Neuronal stem cell (in vitro differentiated cells): ENCODE results near the gene FGFR4.

Source experiments
- DNase-seq: peaks from one replicate; pipeline ENCODE4 v3.0.0-alpha.2; 2013; ENCODE audit warnings: low spot score
- H2AFZ ChIP-seq: one replicate; pipeline ENCODE4 v1.6.1; 2013; ENCODE audit warnings: mild to moderate bottlenecking, low read length, inconsistent platforms
- H2AK5ac ChIP-seq: 2 replicates; pipeline ENCODE4 v1.6.1; 2013; ENCODE audit warnings: low read depth, mild to moderate bottlenecking, inconsistent platforms, low read length, moderate library complexity, mixed read lengths
- H2BK120ac ChIP-seq: 2 replicates; pipeline ENCODE4 v1.6.1; 2013; ENCODE audit warnings: low read depth, mild to moderate bottlenecking, inconsistent platforms, low read length, moderate library complexity, mixed read lengths
- H2BK12ac ChIP-seq: one replicate; pipeline ENCODE4 v1.6.1; 2013; ENCODE audit warnings: low read length, inconsistent platforms
- H2BK15ac ChIP-seq: 2 replicates; pipeline ENCODE4 v1.6.1; 2013; ENCODE audit warnings: mild to moderate bottlenecking, low read length, inconsistent platforms, mixed read lengths
- H2BK5ac ChIP-seq: one replicate; pipeline ENCODE4 v1.6.1; 2013; ENCODE audit warnings: inconsistent platforms, mild to moderate bottlenecking, low read length, moderate library complexity
- H3K14ac ChIP-seq: one replicate; pipeline ENCODE4 v1.6.1; 2013; ENCODE audit warnings: low read length, inconsistent platforms
- H3K18ac ChIP-seq: 2 replicates; pipeline ENCODE4 v1.6.1; 2013; ENCODE audit warnings: low read length, inconsistent platforms
- H3K23ac ChIP-seq: 2 replicates; pipeline ENCODE4 v1.6.1; 2013; ENCODE audit warnings: low read depth, mild to moderate bottlenecking, mixed read lengths, low read length, inconsistent platforms; ENCODE audit not compliant: poor library complexity
- H3K27ac ChIP-seq: replicated peaks from 3 replicates; pipeline ENCODE4 v1.5.1; 2013; ENCODE audit warnings: low read length, inconsistent platforms
- H3K27me3 ChIP-seq, 3 experiments: 2 replicates each; pipeline ENCODE4 v1.6.1; 2013; ENCODE audit warnings: low read length in 3 of 3, mild to moderate bottlenecking in 2 of 3, inconsistent platforms in 1 of 3, low read depth in 1 of 3, mixed read lengths in 1 of 3, moderate library complexity in 1 of 3; ENCODE audit not compliant: control insufficient read depth in 3 of 3, insufficient read depth in 3 of 3
- H3K36me3 ChIP-seq, 2 donors: replicated peaks in 1 of 2; 2 replicates each; pipeline ENCODE4 v1.6.1; 2013; ENCODE audit warnings: low read length in 2 of 2; ENCODE audit not compliant: control insufficient read depth in 2 of 2, insufficient read depth in 2 of 2
- H3K4ac ChIP-seq: 2 replicates; pipeline ENCODE4 v1.6.1; 2013; ENCODE audit warnings: inconsistent platforms, mild to moderate bottlenecking, low read length, moderate library complexity
- H3K4me1 ChIP-seq, 2 donors: 1 replicate in 1 of 2; 2 replicates in 1 of 2; pipeline ENCODE4 v1.6.1; 2013; ENCODE audit warnings: low read length in 2 of 2, low read depth in 1 of 2; ENCODE audit not compliant: control insufficient read depth in 2 of 2, insufficient read depth in 1 of 2
- H3K4me2 ChIP-seq: one replicate; pipeline ENCODE4 v1.6.1; 2013; ENCODE audit warnings: mild to moderate bottlenecking, low read length, inconsistent platforms; ENCODE audit not compliant: insufficient read depth, poor library complexity, severe bottlenecking
- H3K4me3 ChIP-seq, 2 donors: 2 replicates each; pipeline ENCODE4 v1.5.1; 2013; ENCODE audit warnings: low read length in 2 of 2, mild to moderate bottlenecking in 2 of 2, inconsistent platforms in 1 of 2, moderate library complexity in 1 of 2
- H3K79me1 ChIP-seq: one replicate; pipeline ENCODE4 v1.6.1; 2013; ENCODE audit warnings: low read depth, mild to moderate bottlenecking, inconsistent platforms, low read length, moderate library complexity
- H3K9ac ChIP-seq: one replicate; pipeline ENCODE4 v1.6.1; 2013; ENCODE audit warnings: mild to moderate bottlenecking, low read depth, low read length, inconsistent platforms; ENCODE audit not compliant: poor library complexity
- H3K9me3 ChIP-seq, 2 donors: replicated peaks in 1 of 2; 2 replicates each; pipeline versions ENCODE3 to v1.6.1; 2013; ENCODE audit warnings: low read length in 2 of 2, mild to moderate bottlenecking in 2 of 2, inconsistent platforms in 1 of 2, low read depth in 1 of 2, mixed read lengths in 1 of 2, moderate library complexity in 1 of 2; ENCODE audit not compliant: control insufficient read depth in 2 of 2, insufficient read depth in 1 of 2
- H4K8ac ChIP-seq: one replicate; pipeline ENCODE4 v1.6.1; 2013; ENCODE audit warnings: low read depth, mild to moderate bottlenecking, inconsistent platforms, low read length, moderate library complexity
- H4K91ac ChIP-seq: one replicate; pipeline ENCODE4 v1.6.1; 2013; ENCODE audit warnings: low read length, low read depth, mild to moderate bottlenecking, inconsistent platforms; ENCODE audit not compliant: poor library complexity
- WGBS, 2 donors: extraction: QIAGEN DNeasy Blood & Tissue Kit; methylation state at CpG; one replicate each; pipeline ENCODE4 v1.1.7; 2013; ENCODE audit warnings: missing lambda C conversion rate in 2 of 2, mixed read lengths in 1 of 2; ENCODE audit not compliant: insufficient read length in 2 of 2, insufficient replicate concordance in 1 of 2; ENCODE audit errors: extremely low coverage in 2 of 2; 5-methylcytosine and 5-hydroxymethylcytosine counted together

Gene FGFR4

DNA sequence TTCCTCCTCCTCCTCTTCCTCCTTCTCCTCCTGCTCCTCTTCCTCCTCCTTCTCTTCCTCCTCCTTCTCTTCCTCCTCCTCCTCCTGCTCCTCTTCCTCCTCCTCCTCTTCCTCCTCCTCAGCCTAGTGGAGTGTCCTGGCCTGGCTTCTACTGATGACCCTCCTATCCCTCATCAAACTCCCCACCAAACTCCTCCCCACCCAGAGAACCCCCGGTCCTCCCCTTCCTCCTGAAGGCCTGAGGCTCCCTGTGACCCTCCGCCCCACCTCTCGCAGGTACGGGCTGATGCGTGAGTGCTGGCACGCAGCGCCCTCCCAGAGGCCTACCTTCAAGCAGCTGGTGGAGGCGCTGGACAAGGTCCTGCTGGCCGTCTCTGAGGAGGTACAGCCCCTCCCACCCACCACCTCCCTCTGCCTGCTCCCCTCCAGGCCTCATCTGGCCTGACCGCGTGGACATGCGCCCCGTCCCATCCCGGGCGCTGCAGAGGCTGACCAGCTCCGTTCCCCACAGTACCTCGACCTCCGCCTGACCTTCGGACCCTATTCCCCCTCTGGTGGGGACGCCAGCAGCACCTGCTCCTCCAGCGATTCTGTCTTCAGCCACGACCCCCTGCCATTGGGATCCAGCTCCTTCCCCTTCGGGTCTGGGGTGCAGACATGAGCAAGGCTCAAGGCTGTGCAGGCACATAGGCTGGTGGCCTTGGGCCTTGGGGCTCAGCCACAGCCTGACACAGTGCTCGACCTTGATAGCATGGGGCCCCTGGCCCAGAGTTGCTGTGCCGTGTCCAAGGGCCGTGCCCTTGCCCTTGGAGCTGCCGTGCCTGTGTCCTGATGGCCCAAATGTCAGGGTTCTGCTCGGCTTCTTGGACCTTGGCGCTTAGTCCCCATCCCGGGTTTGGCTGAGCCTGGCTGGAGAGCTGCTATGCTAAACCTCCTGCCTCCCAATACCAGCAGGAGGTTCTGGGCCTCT lies 10.6 kb downstream of the FGFR4 start:
- no peak overlapping the region for H4K91ac ChIP-seq
- DNase-seq, result no peak
- H3K18ac ChIP-seq, result no peak overlapping the region
- peak overlapping the region; percentile 67 for H2BK15ac ChIP-seq
- no peak overlapping the region for H4K8ac ChIP-seq
- no CpG with 5 or more reads among the region's 30 CpGs for WGBS, 2 donors
- no peak overlapping the region for H2AFZ ChIP-seq
- H3K4ac ChIP-seq, result no peak overlapping the region
- peak overlapping the region in 1 of 2 donors; percentile 40 for H3K4me3 ChIP-seq
- H3K9me3 ChIP-seq, result no peaks in the 10 kb centered on the region
- H2AK5ac ChIP-seq, result peak overlapping the region; percentile 15
- H3K36me3 ChIP-seq, result peaks cover 0 to 9% of the 10 kb centered on the region in 2 donors
- H3K27me3 ChIP-seq, result peaks cover 0 to 33% (median 0%) of the 10 kb centered on the region in 3 experiments
- H3K4me1 ChIP-seq, result peaks cover 5 to 13% of the 10 kb centered on the region in 2 donors
- peak overlapping the region; percentile 80 for H3K23ac ChIP-seq
- peaks cover 3% of the 10 kb centered on the region for H3K79me1 ChIP-seq
- no peak overlapping the region for H2BK120ac ChIP-seq
- peak overlapping the region; percentile 53 for H2BK5ac ChIP-seq
- H3K14ac ChIP-seq, result no peak overlapping the region
- no peak overlapping the region for H3K4me2 ChIP-seq
- no peak overlapping the region for H3K27ac ChIP-seq
- H3K9ac ChIP-seq, result no peak overlapping the region
- peak overlapping the region; percentile 58 for H2BK12ac ChIP-seq

GRCh38 chr5:177098120-177098469 lies 11.4 kb downstream of the FGFR4 start:
- peak overlapping the region; percentile 3 for H3K14ac ChIP-seq
- no peaks in the 10 kb centered on the region for H3K9me3 ChIP-seq
- no peak overlapping the region for H3K4ac ChIP-seq
- H3K4me2 ChIP-seq, result no peak overlapping the region
- DNase-seq, result no peak
- peak overlapping the region; percentile 78 for H2BK15ac ChIP-seq
- no peak overlapping the region for H4K91ac ChIP-seq
- H3K27me3 ChIP-seq, result peaks cover 0 to 29% (median 0%) of the 10 kb centered on the region in 3 experiments
- H4K8ac ChIP-seq, result no peak overlapping the region
- H2BK120ac ChIP-seq, result no peak overlapping the region
- H3K4me3 ChIP-seq, result no peak overlapping the region
- H2AK5ac ChIP-seq, result peak overlapping the region; percentile 93
- H2BK5ac ChIP-seq, result peak overlapping the region; percentile 18
- no peak overlapping the region for H2BK12ac ChIP-seq
- peaks cover 3% of the 10 kb centered on the region for H3K79me1 ChIP-seq
- H3K9ac ChIP-seq, result no peak overlapping the region
- no peak overlapping the region for H3K27ac ChIP-seq
- no CpG with 5 or more reads among the region's 6 CpGs for WGBS, 2 donors
- peak overlapping the region; percentile 18 for H2AFZ ChIP-seq
- peaks cover 0 to 6% of the 10 kb centered on the region in 2 donors for H3K36me3 ChIP-seq
- H3K18ac ChIP-seq, result no peak overlapping the region
- peak overlapping the region; percentile 80 for H3K23ac ChIP-seq
- peaks cover 5 to 13% of the 10 kb centered on the region in 2 donors for H3K4me1 ChIP-seq

DNA sequence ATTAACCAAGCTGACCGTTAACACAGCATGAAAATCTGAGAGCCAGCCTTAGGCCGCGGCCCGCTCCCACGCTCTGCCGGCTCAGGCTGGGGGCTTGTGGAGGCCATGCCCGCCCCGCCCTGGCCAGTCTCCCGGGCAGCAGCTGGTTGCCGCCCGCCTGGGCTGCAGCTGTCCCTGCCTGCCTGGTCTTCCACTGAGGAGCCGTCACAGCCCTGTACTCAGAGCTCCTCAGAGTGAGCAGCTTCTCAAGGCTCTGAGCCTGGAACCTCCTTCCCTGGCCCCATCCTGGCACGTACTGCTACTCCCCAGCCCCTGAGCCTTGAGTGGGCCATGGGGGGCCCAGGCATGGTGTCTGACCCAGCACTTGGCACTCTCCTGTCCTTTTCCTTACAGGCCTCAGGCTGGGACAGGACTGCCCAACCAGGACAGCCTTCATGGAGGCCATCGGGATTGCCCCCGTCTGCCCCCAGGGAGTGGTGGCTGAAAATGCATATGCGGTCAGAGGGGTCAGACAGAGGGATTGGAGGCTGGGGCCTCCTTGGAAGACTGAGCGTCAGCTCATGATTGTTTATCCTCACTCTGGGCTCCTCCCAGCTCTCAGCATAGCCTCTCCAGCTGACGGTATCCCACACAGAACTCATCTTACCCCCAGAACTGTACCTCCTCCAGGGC lies 11.9 kb downstream of the FGFR4 start:
- Histone ChIP-seq H3K4ac (no peak overlapping the region), H3K4me2 (no peak overlapping the region), H2AK5ac (peak overlapping the region; percentile 93), H3K79me1 (peaks cover 3% of the 10 kb centered on the region), H3K18ac (peak overlapping the region; percentile 9), H3K9me3 (no peaks in the 10 kb centered on the region), H3K27me3 (peaks cover 0 to 29% (median 0%) of the 10 kb centered on the region in 3 experiments), H3K23ac (peak overlapping the region; percentile 80), H4K8ac (peak overlapping the region; percentile 50), H2BK12ac (no peak overlapping the region), H2AFZ (peak overlapping the region; percentile 18), H3K27ac (no peak overlapping the region), H4K91ac (no peak overlapping the region), H2BK15ac (peak overlapping the region; percentile 78), H3K4me1 (peaks cover 5 to 13% of the 10 kb centered on the region in 2 donors), H2BK120ac (no peak overlapping the region), H3K36me3 (peaks cover 0 to 6% of the 10 kb centered on the region in 2 donors), H3K14ac (peak overlapping the region; percentile 58), H3K9ac (peak overlapping the region; percentile 3), H3K4me3 (no peak overlapping the region), H2BK5ac (peak overlapping the region; percentile 18)
- no CpG with 5 or more reads among the region's 18 CpGs for WGBS, 2 donors
- DNase-seq, result no peak
